Tibial artery (tissue), 4 donors: ENCODE measurements around the gene ITPRIPL2.
A peak's percentile ranks its signal among the peaks of the same experiment; 100 is the strongest.

ENCODE experiments used
- DNase-seq, 2 donors: peaks; one replicate each; pipeline ENCODE4 v3.0.0-alpha.2; 2019
- H3K27ac ChIP-seq, 2 donors: fragments of 200-600 bp; sonication (generic) in 1 of 2; 1 replicate in 1 of 2; 2 replicates in 1 of 2; pipeline ENCODE4 v1.5.1; 2018 to 2019; ENCODE audit warnings: mild to moderate bottlenecking in 1 of 2
- H3K27me3 ChIP-seq, 2 donors: fragments of 200-600 bp; sonication (generic) in 1 of 2; one replicate each; pipeline versions ENCODE4 v1.5.1 to v1.6.0; 2016 to 2019
- H3K36me3 ChIP-seq, 3 donors: fragments of 200-600 bp; sonication (generic) in 2 of 3; one replicate each; pipeline ENCODE4 v1.5.1; 2016 to 2019; ENCODE audit warnings: mild to moderate bottlenecking in 2 of 3
- H3K4me1 ChIP-seq, 4 donors: fragments of 200-600 bp; sonication (generic) in 2 of 4; 1 replicate in 3 of 4; 2 replicates in 1 of 4; pipeline ENCODE4 v1.5.1; 2016 to 2019
- H3K4me3 ChIP-seq, 2 donors: fragments of 200-600 bp; sonication (generic) in 1 of 2; 1 replicate in 1 of 2; 2 replicates in 1 of 2; pipeline ENCODE4 v1.5.1; 2018 to 2019; ENCODE audit warnings: mild to moderate bottlenecking in 2 of 2
- H3K9me3 ChIP-seq, 3 donors: fragments of 200-600 bp; sonication (generic) in 1 of 3; one replicate each; pipeline ENCODE4 v1.5.1; 2016 to 2019
- CTCF ChIP-seq, 2 experiments: fragments of 200-600 bp in 1 of 2; fragments of 450-650 bp in 1 of 2; IDR thresholded peaks; one replicate each; pipeline ENCODE4 v1.5.1; 2017 to 2019; ENCODE audit warnings: antibody characterized with exemption in 2 of 2, mild to moderate bottlenecking in 1 of 2, moderate library complexity in 1 of 2
- intact Hi-C: fragments of 100-400 bp; cut with DNase I; formaldehyde crosslinking; loops from one replicate; pipeline ENCODE4 v1.15.0; 2023; ENCODE audit warnings: low total_unique reads

The ITPRIPL2 gene

DNA sequence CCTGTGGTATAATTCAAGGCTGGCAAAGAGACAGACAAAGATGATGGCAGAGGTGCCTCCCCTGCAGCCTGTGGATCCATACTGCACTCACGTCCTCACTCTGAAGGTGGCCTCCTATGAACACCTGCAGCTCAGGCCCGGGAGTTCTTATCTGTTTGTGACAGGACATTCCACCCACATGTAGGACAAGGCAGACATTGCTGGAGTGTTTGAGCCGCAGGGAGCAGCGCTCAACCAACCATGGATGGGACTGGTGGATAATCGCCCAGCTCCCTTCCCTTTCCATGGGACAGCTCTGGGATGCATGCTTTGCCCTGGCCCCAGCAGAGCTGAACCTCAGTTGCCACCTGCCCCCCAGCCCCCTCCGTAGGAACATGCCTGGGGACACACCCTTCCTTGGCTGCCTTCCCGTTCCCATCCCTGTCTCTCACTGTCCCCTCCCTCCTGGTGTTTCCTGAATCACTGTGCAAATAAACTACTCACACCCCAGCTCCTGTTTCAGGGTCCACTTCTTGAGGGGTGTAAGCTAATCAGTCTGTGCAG lies 22.2 kb downstream of the ITPRIPL2 start:
- H3K36me3 ChIP-seq = no peaks in the 10 kb centered on the region
- intact Hi-C loops = no loop called here
- no peak for DNase-seq
- no peak overlapping the region for H3K27ac ChIP-seq
- H3K4me1 ChIP-seq = peaks cover 0 to 62% (median 38%) of the 10 kb centered on the region in 4 donors
- TF ChIP-seq CTCF (IDR thresholded peaks at IDR 0.05) = no peak
- H3K9me3 ChIP-seq = no peaks in the 10 kb centered on the region
- H3K27me3 ChIP-seq = no peaks in the 10 kb centered on the region
- no peak overlapping the region for H3K4me3 ChIP-seq

- Histone ChIP-seq H3K9me3 (no peaks in the 10 kb centered on the region), H3K4me1 (peaks cover 0 to 55% (median 33%) of the 10 kb centered on the region in 4 donors), H3K27ac (no peak overlapping the region), H3K4me3 (no peak overlapping the region), H3K27me3 (no peaks in the 10 kb centered on the region), H3K36me3 (no peaks in the 10 kb centered on the region)
- DNase-seq = peak; percentile 66 to 76
- no peak for TF ChIP-seq CTCF (IDR thresholded peaks at IDR 0.05)
- intact Hi-C loops = no loop called here
These were observed 22.9 kb downstream of the ITPRIPL2 start for GRCh38 chr16:19136549-19137196.

DNA sequence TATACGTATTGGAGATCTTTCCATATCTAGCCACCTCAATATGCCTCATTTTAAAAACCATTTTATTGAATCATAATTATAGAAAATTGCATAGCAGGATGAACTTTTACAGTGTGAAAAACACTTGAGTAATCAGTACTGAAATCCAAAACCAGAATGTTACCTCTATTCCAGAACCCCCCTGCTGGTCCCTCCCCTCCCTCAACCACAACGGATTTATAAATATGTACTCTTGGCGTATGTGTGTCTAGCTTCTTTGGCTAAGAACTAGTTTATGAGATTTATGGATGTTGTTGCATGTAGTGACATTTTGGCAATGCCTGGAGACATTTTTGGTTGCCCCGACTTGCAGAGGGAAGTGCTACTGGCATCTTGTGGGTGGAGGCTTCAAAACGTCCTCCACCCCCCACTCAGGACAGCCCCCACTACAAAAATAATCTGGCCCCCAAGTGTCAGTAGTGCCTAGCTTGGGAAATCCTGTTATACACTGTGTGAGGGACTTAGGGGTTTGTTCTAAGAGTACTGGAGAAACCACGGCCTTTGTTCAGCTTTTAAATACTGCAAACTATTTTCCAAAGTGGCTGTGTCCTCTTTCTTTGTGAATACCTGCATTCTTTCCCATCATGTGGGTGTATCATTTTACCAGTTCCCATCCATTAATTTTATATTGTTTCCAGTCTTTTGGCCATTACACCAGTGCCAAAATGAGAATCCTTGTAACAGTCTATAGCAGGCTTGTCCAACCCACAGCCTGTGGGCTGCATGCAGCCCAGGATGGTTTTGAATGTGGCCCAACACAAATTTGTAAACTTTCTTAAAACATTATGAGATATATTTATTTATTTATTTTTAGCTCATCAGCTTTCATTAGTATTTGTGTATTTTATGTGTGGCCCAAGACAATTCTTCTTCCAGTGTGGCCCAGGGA lies 23.7 kb downstream of the ITPRIPL2 start:
- H3K27ac ChIP-seq = peak overlapping the region; percentile 3 to 21
- H3K4me1 ChIP-seq = peaks cover 0 to 47% (median 31%) of the 10 kb centered on the region in 4 donors
- no peak for TF ChIP-seq CTCF (IDR thresholded peaks at IDR 0.05)
- no peaks in the 10 kb centered on the region for H3K27me3 ChIP-seq
- H3K4me3 ChIP-seq = no peak overlapping the region
- DNase-seq = no peak
- intact Hi-C loops = no loop called here
- H3K9me3 ChIP-seq = no peaks in the 10 kb centered on the region
- H3K36me3 ChIP-seq = no peaks in the 10 kb centered on the region

DNA sequence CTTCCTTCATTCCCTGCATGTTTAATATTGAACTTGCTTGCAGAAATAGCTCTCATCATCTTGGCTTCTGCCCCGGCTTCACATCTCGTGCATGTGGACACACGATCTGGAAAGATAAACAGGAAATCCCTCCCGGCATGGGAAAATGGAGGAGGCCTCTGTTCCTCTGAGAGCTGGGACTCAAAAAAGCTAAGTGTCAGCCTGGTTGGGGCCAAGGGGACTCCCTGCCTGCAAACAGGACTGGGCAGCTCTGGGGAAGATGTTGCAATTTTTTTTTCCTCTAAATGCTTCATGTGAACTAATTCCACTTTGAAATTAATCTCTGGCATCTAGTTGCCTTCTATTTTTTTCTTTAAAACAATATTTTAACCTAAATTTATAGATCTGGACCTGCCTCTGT lies 24.8 kb downstream of the ITPRIPL2 start:
- Histone ChIP-seq H3K4me1 (peaks cover 0 to 44% (median 31%) of the 10 kb centered on the region in 4 donors), H3K9me3 (no peaks in the 10 kb centered on the region)

More for the DNA sequence above, 24.8 kb downstream of the ITPRIPL2 start:
- Histone ChIP-seq H3K4me3 (no peak overlapping the region), H3K27ac (peak overlapping the region in 1 of 2 donors; percentile 17), H3K36me3 (no peaks in the 10 kb centered on the region), H3K27me3 (no peaks in the 10 kb centered on the region)
- peak; percentile 88 to 91 for DNase-seq
- intact Hi-C loops = no loop called here
- no peak for TF ChIP-seq CTCF (IDR thresholded peaks at IDR 0.05)
